ENCODE measurements around the gene PPP1R9B.

Gene PPP1R9B

GRCh38 chr17:50172130-50172529 lies 21.7 kb upstream of the PPP1R9B start:
- Histone ChIP-seq H3K27me3 (ENCODE audit: insufficient read depth, low read length, poor library complexity) (no peaks in the 10 kb centered on the region), H3K4me1 (ENCODE audit: insufficient read depth, low read length) (no peaks in the 10 kb centered on the region)

DNA sequence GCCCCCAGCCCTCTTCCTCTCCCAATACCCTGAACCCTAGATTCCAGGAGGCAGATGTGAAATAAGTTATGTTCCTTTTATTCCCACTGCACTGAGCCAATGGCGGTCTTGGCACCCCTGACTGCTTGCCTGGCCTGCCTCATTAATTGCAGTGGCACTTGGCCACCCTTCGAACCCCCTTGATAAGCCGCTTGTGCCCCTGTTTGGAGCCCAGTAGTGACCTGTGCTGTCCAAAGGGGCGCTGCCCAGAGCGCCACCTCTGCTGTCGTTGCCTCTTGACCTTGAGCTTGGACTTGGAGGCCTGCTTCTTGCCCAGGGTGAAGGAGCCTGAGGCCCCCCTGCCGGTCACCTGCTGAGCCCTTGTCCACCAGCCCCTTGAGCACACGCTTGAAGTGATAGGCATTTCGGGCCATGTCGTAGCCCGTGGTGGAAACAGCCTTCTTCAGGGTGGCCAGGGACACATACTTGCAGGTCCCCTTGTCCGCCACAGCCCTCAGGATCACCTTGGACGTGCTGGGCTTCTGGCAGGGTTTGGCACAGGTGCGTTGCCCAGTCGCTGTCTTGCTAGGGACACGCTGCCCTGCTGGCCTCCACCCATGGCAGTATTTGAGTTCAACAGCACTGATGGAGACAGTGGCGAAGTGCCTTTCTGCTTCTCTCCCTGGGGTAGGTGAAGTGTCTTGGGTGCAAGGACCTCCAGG lies 21.0 kb upstream of the PPP1R9B start:
- no peaks in the 10 kb centered on the region for H4K20me1 ChIP-seq (ENCODE audit: insufficient read depth, low read length)
- DNase-seq (no peak), ATAC-seq (ENCODE audit: insufficient read depth, low read depth) (no peak)
- no peaks in the 10 kb centered on the region for H3K9me3 ChIP-seq (ENCODE audit: insufficient read depth, low read length, severe bottlenecking)
- no peaks in the 10 kb centered on the region for H3K79me2 ChIP-seq (ENCODE audit: insufficient read depth, low read length)
- H3K27me3 ChIP-seq (ENCODE audit: insufficient read depth, low read length, poor library complexity), result no peaks in the 10 kb centered on the region
- no peaks in the 10 kb centered on the region for H3K4me1 ChIP-seq (ENCODE audit: insufficient read depth, low read length)
- no peak overlapping the region for H3K4me2 ChIP-seq (ENCODE audit: insufficient read depth, low read length)
- H3K9ac ChIP-seq (ENCODE audit: low read depth, low read length), result no peak overlapping the region
- H3K4me3 ChIP-seq (ENCODE audit: low read depth in 1 of 2, low read length in 2 of 2), result no peak overlapping the region
- no peak overlapping the region for H3K27ac ChIP-seq (ENCODE audit: low read length)
- no peak overlapping the region for H2AFZ ChIP-seq (ENCODE audit: low read depth, low read length)
- H3K36me3 ChIP-seq (ENCODE audit: insufficient read depth, low read length), result no peaks in the 10 kb centered on the region
- TF ChIP-seq EZH2 (IDR thresholded peaks at IDR 0.05; ENCODE audit: borderline replicate concordance, low read depth, low read length, severe bottlenecking), result no peak
- TF ChIP-seq, protein P1, sequence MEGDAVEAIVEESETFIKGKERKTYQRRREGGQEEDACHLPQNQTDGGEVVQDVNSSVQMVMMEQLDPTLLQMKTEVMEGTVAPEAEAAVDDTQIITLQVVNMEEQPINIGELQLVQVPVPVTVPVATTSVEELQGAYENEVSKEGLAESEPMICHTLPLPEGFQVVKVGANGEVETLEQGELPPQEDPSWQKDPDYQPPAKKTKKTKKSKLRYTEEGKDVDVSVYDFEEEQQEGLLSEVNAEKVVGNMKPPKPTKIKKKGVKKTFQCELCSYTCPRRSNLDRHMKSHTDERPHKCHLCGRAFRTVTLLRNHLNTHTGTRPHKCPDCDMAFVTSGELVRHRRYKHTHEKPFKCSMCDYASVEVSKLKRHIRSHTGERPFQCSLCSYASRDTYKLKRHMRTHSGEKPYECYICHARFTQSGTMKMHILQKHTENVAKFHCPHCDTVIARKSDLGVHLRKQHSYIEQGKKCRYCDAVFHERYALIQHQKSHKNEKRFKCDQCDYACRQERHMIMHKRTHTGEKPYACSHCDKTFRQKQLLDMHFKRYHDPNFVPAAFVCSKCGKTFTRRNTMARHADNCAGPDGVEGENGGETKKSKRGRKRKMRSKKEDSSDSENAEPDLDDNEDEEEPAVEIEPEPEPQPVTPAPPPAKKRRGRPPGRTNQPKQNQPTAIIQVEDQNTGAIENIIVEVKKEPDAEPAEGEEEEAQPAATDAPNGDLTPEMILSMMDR (IDR thresholded peaks at IDR 0.05; ENCODE audit: borderline replicate concordance, extremely low read depth, low read length, poor library complexity, severe bottlenecking), result no peak

More at GRCh38 chr17:50172130-50172529, 21.7 kb upstream of the PPP1R9B start:
- H3K9me3 ChIP-seq (ENCODE audit: insufficient read depth, low read length, severe bottlenecking), result no peaks in the 10 kb centered on the region
- no peaks in the 10 kb centered on the region for H3K79me2 ChIP-seq (ENCODE audit: insufficient read depth, low read length)
- no peak for TF ChIP-seq EZH2 (IDR thresholded peaks at IDR 0.05; ENCODE audit: borderline replicate concordance, low read depth, low read length, severe bottlenecking)
- TF ChIP-seq, protein P1 (IDR thresholded peaks at IDR 0.05; ENCODE audit: borderline replicate concordance, extremely low read depth, low read length, poor library complexity, severe bottlenecking), result no peak
- no peak overlapping the region for H3K9ac ChIP-seq (ENCODE audit: low read depth, low read length)
- no peaks in the 10 kb centered on the region for H3K36me3 ChIP-seq (ENCODE audit: insufficient read depth, low read length)
- no peak overlapping the region for H2AFZ ChIP-seq (ENCODE audit: low read depth, low read length)
- H3K27ac ChIP-seq (ENCODE audit: low read length), result no peak overlapping the region
- no peak overlapping the region for H3K4me2 ChIP-seq (ENCODE audit: insufficient read depth, low read length)
- no peak for ATAC-seq (ENCODE audit: insufficient read depth, low read depth)
- no peak for DNase-seq
- no peak overlapping the region for H3K4me3 ChIP-seq (ENCODE audit: low read depth in 1 of 2, low read length in 2 of 2)
- no peaks in the 10 kb centered on the region for H4K20me1 ChIP-seq (ENCODE audit: insufficient read depth, low read length)

- ATAC-seq (ENCODE audit: insufficient read depth, low read depth), result no peak
- H3K4me3 ChIP-seq (ENCODE audit: low read depth in 1 of 2, low read length in 2 of 2), result no peak overlapping the region
- H3K79me2 ChIP-seq (ENCODE audit: insufficient read depth, low read length), result no peaks in the 10 kb centered on the region
- no peaks in the 10 kb centered on the region for H3K36me3 ChIP-seq (ENCODE audit: insufficient read depth, low read length)
- no peaks in the 10 kb centered on the region for H3K9me3 ChIP-seq (ENCODE audit: insufficient read depth, low read length, severe bottlenecking)
- TF ChIP-seq, protein P1 (IDR thresholded peaks at IDR 0.05; ENCODE audit: borderline replicate concordance, extremely low read depth, low read length, poor library complexity, severe bottlenecking), result no peak
- no peak for TF ChIP-seq EZH2 (IDR thresholded peaks at IDR 0.05; ENCODE audit: borderline replicate concordance, low read depth, low read length, severe bottlenecking)
- H3K27me3 ChIP-seq (ENCODE audit: insufficient read depth, low read length, poor library complexity), result no peaks in the 10 kb centered on the region
- H4K20me1 ChIP-seq (ENCODE audit: insufficient read depth, low read length), result no peaks in the 10 kb centered on the region
- H3K4me1 ChIP-seq (ENCODE audit: insufficient read depth, low read length), result no peaks in the 10 kb centered on the region
- H3K27ac ChIP-seq (ENCODE audit: low read length), result no peak overlapping the region
- DNase-seq, result no peak
- no peak overlapping the region for H3K4me2 ChIP-seq (ENCODE audit: insufficient read depth, low read length)
- H3K9ac ChIP-seq (ENCODE audit: low read depth, low read length), result no peak overlapping the region
- no peak overlapping the region for H2AFZ ChIP-seq (ENCODE audit: low read depth, low read length)
Measured at GRCh38 chr17:50170662-50171370, 20.3 kb upstream of the PPP1R9B start.
